Measurements from ENCODE around the gene REXO4. TPM values are rescaled to one million over a fixed set of nuclear protein-coding genes. Genes with fewer than 3 reads are reported as not detected.

Gene REXO4
- polyA plus RNA-seq, 1 donor from 2014 or later, result 16.1 TPM

- H3K9me3 ChIP-seq (ENCODE audit: low read length), result no peaks in the 10 kb centered on the region
- H3K9me2 ChIP-seq (ENCODE audit: insufficient read depth, low read length), result no peaks in the 10 kb centered on the region
- TF ChIP-seq RAD21 (conservative IDR thresholded peaks at IDR 0.05) (no peak), POLR2AphosphoS5 (IDR thresholded peaks at IDR 0.05) (no peak)
- no peaks in the 10 kb centered on the region for H3K36me3 ChIP-seq (ENCODE audit: insufficient read depth, low read length)
- H3K27ac ChIP-seq (ENCODE audit: low read length), result no peak overlapping the region
- no peak overlapping the region for H3K4me2 ChIP-seq (ENCODE audit: low read length)
- no peaks in the 10 kb centered on the region for H4K20me1 ChIP-seq (ENCODE audit: insufficient read depth)
- H3K27me3 ChIP-seq (ENCODE audit: insufficient read depth, low read depth, low read length), result no peaks in the 10 kb centered on the region
- no peaks in the 10 kb centered on the region for H3F3A ChIP-seq (ENCODE audit: insufficient read depth, low read length, poor library complexity, severe bottlenecking)
- H3K79me2 ChIP-seq (replicated peaks; ENCODE audit: insufficient read depth, low read length), result peaks cover 18% of the 10 kb centered on the region
- no peak overlapping the region for H3K9ac ChIP-seq (ENCODE audit: low read length)
- H3K4me3 ChIP-seq (ENCODE audit: low read length), result no peak overlapping the region
- no peak overlapping the region for H2AFZ ChIP-seq (ENCODE audit: low read depth, low read length)
Measured at GRCh38 chr9:133420392-133420827, 2.6 kb upstream of the REXO4 start.

DNA sequence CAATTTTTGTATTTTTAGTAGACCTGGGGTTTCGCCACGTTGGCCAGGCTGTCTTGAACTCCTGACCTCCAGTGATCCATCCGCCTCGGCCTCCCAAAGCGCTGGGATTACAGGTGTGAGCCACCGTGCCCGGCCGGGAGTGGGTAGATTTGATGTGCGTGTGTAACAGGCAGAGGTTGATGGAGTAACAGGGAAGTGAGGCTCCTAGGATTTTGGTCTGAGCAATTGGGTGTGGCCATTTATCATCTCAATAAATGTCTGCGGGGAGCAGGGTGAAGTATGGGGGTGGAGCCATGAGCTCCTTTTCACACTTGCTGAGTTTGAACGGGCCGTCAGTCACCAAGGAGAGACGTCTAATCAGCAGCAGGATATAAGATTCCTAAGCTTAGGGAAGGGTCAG lies 1.2 kb upstream of the REXO4 start:
- Histone ChIP-seq H3K9ac (ENCODE audit: low read length) (no peak overlapping the region), H3K4me3 (ENCODE audit: low read length) (peak overlapping the region; percentile 80), H2AFZ (ENCODE audit: low read depth, low read length) (no peak overlapping the region)

More for the DNA sequence above, 1.2 kb upstream of the REXO4 start:
- TF ChIP-seq SMC3 (conservative IDR thresholded peaks at IDR 0.05; ENCODE audit: poor library complexity) (no peak), REST (IDR thresholded peaks at IDR 0.05; ENCODE audit: borderline replicate concordance) (no peak), RAD21 (conservative IDR thresholded peaks at IDR 0.05) (no peak), MXI1 (conservative IDR thresholded peaks at IDR 0.05; ENCODE audit: poor library complexity, severe bottlenecking) (no peak), EZH2 (IDR thresholded peaks at IDR 0.05; ENCODE audit: borderline replicate concordance, insufficient read depth, low read length, poor library complexity, severe bottlenecking) (no peak), TAF1 (IDR thresholded peaks at IDR 0.05; ENCODE audit: low read depth) (no peak), POLR2AphosphoS5 (IDR thresholded peaks at IDR 0.05) (no peak)
- TF ChIP-seq, protein P1, sequence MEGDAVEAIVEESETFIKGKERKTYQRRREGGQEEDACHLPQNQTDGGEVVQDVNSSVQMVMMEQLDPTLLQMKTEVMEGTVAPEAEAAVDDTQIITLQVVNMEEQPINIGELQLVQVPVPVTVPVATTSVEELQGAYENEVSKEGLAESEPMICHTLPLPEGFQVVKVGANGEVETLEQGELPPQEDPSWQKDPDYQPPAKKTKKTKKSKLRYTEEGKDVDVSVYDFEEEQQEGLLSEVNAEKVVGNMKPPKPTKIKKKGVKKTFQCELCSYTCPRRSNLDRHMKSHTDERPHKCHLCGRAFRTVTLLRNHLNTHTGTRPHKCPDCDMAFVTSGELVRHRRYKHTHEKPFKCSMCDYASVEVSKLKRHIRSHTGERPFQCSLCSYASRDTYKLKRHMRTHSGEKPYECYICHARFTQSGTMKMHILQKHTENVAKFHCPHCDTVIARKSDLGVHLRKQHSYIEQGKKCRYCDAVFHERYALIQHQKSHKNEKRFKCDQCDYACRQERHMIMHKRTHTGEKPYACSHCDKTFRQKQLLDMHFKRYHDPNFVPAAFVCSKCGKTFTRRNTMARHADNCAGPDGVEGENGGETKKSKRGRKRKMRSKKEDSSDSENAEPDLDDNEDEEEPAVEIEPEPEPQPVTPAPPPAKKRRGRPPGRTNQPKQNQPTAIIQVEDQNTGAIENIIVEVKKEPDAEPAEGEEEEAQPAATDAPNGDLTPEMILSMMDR (IDR thresholded peaks at IDR 0.05; ENCODE audit: poor library complexity, severe bottlenecking), result no peak
- Histone ChIP-seq H3K27me3 (ENCODE audit: insufficient read depth, low read depth, low read length) (no peaks in the 10 kb centered on the region), H3K9me2 (ENCODE audit: insufficient read depth, low read length) (no peaks in the 10 kb centered on the region), H3F3A (ENCODE audit: insufficient read depth, low read length, poor library complexity, severe bottlenecking) (no peaks in the 10 kb centered on the region), H3K79me2 (replicated peaks; ENCODE audit: insufficient read depth, low read length) (peaks cover 18% of the 10 kb centered on the region), H3K4me2 (ENCODE audit: low read length) (no peak overlapping the region), H3K9me3 (ENCODE audit: low read length) (no peaks in the 10 kb centered on the region), H4K20me1 (ENCODE audit: insufficient read depth) (no peaks in the 10 kb centered on the region), H3K36me3 (ENCODE audit: insufficient read depth, low read length) (no peaks in the 10 kb centered on the region), H3K27ac (ENCODE audit: low read length) (no peak overlapping the region)

All from neural cell (in vitro differentiated cells).